ENCODE measurements around the gene ZNF774. TPM values are rescaled to one million over a fixed set of nuclear protein-coding genes. Genes with fewer than 3 reads are reported as not detected.
A peak's percentile ranks its signal among the peaks of the same experiment; 100 is the strongest.

Gene ZNF774
- polyA plus RNA-seq, 3 donors from 2014 or later = 0.16 TPM; not detected in 2

- no peaks in the 10 kb centered on the region for H3K9me3 Mint-ChIP-seq
- no peak for DNase-seq
- peaks cover 5 to 12% (median 10%) of the 10 kb centered on the region in 3 donors for H3K36me3 Mint-ChIP-seq
- H3K4me1 Mint-ChIP-seq = peaks cover 36 to 42% of the 10 kb centered on the region in 2 donors
- peaks cover 1 to 8% (median 7%) of the 10 kb centered on the region in 3 donors for H3K27me3 Mint-ChIP-seq (ENCODE audit: low read depth in 3 of 3)
- H3K4me3 Mint-ChIP-seq = peak overlapping the region in 4 of 5 donors; percentile 28 to 73 (median 44)
- H3K27ac Mint-ChIP-seq = peak overlapping the region in 5 of 6 donors; percentile 49 to 80 (median 70)
Observed at GRCh38 chr15:90386221-90386620, 34.1 kb downstream of the ZNF774 start.

GRCh38 chr15:90387534-90388461 lies 35.7 kb downstream of the ZNF774 start, which contains the start of gene IQGAP1:
Gene IQGAP1, plus strand, starts transcription at chr15:90388242. Its CDS starts 100 bp downstream, at chr15:90388342.
- no peaks in the 10 kb centered on the region for H3K9me3 Mint-ChIP-seq
- DNase-seq = peak; percentile 90 to 95 (median 91)

GRCh38 chr15:90388462-90389380 lies 36.6 kb downstream of the ZNF774 start:
- Mint-ChIP-seq H3K36me3 (peaks cover 11 to 25% (median 12%) of the 10 kb centered on the region in 3 donors), H3K4me1 (peaks cover 61 to 68% of the 10 kb centered on the region in 2 donors), H3K4me3 (peak overlapping the region; percentile 91 to 96 (median 93)), H3K27ac (peak overlapping the region; percentile 88 to 97 (median 94)), H3K27me3 (ENCODE audit: low read depth in 3 of 3) (peaks cover 1 to 8% (median 7%) of the 10 kb centered on the region in 3 donors), H3K9me3 (no peaks in the 10 kb centered on the region)
- peak; percentile 56 to 68 (median 64) for DNase-seq

More at GRCh38 chr15:90387534-90388461, 35.7 kb downstream of the ZNF774 start, which contains the start of gene IQGAP1:
- Mint-ChIP-seq H3K4me1 (peaks cover 52 to 58% of the 10 kb centered on the region in 2 donors), H3K36me3 (peaks cover 11 to 21% (median 12%) of the 10 kb centered on the region in 3 donors), H3K27me3 (ENCODE audit: low read depth in 3 of 3) (peaks cover 1 to 8% (median 7%) of the 10 kb centered on the region in 3 donors), H3K27ac (peak within 1 kb of the TSS; percentile 88 to 97 (median 94)), H3K4me3 (peak within 1 kb of the TSS; percentile 91 to 96 (median 93))

- peaks cover 1 to 8% (median 7%) of the 10 kb centered on the region in 3 donors for H3K27me3 Mint-ChIP-seq (ENCODE audit: low read depth in 3 of 3)
- peaks cover 11 to 25% (median 12%) of the 10 kb centered on the region in 3 donors for H3K36me3 Mint-ChIP-seq
- H3K27ac Mint-ChIP-seq = peak overlapping the region; percentile 78 to 97 (median 92)
- DNase-seq = no peak
- H3K4me1 Mint-ChIP-seq = peaks cover 69 to 75% of the 10 kb centered on the region in 2 donors
- H3K9me3 Mint-ChIP-seq = no peaks in the 10 kb centered on the region
- peak overlapping the region; percentile 89 to 96 (median 93) for H3K4me3 Mint-ChIP-seq
Observed at GRCh38 chr15:90389513-90389912, 37.4 kb downstream of the ZNF774 start.

- Mint-ChIP-seq H3K9me3 (no peaks in the 10 kb centered on the region), H3K36me3 (peaks cover 11 to 30% (median 20%) of the 10 kb centered on the region in 3 donors), H3K27ac (peak overlapping the region; percentile 60 to 94 (median 72)), H3K4me3 (peak overlapping the region; percentile 48 to 96 (median 49)), H3K27me3 (ENCODE audit: low read depth in 3 of 3) (peaks cover 0 to 5% (median 0%) of the 10 kb centered on the region in 3 donors), H3K4me1 (peaks cover 91% of the 10 kb centered on the region in 2 donors)
- no peak for DNase-seq
Observed at GRCh38 chr15:90393040-90393439, 41.0 kb downstream of the ZNF774 start.

- H3K4me3 Mint-ChIP-seq = peak overlapping the region in 4 of 5 donors; percentile 30 to 56 (median 42)
- H3K27ac Mint-ChIP-seq = peak overlapping the region in 5 of 6 donors; percentile 37 to 88 (median 80)
- H3K4me1 Mint-ChIP-seq = peaks cover 91 to 97% of the 10 kb centered on the region in 2 donors
Observed at GRCh38 chr15:90394074-90394473, 42.0 kb downstream of the ZNF774 start.

GRCh38 chr15:90394748-90395442 lies 42.8 kb downstream of the ZNF774 start:
- H3K9me3 Mint-ChIP-seq = no peaks in the 10 kb centered on the region
- H3K27me3 Mint-ChIP-seq (ENCODE audit: low read depth in 3 of 3) = peaks cover 0 to 3% (median 2%) of the 10 kb centered on the region in 3 donors
- H3K27ac Mint-ChIP-seq = peak overlapping the region; percentile 37 to 88 (median 80)
- peaks cover 11 to 27% (median 13%) of the 10 kb centered on the region in 3 donors for H3K36me3 Mint-ChIP-seq
- DNase-seq = no peak
- peaks cover 89 to 97% of the 10 kb centered on the region in 2 donors for H3K4me1 Mint-ChIP-seq
- peak overlapping the region in 4 of 5 donors; percentile 42 to 59 (median 50) for H3K4me3 Mint-ChIP-seq

More at GRCh38 chr15:90394074-90394473, 42.0 kb downstream of the ZNF774 start:
- Mint-ChIP-seq H3K9me3 (no peaks in the 10 kb centered on the region), H3K27me3 (ENCODE audit: low read depth in 3 of 3) (peaks cover 0 to 3% (median 0%) of the 10 kb centered on the region in 3 donors), H3K36me3 (peaks cover 11 to 30% (median 18%) of the 10 kb centered on the region in 3 donors)
- no peak for DNase-seq

GRCh38 chr15:90396321-90396720 lies 44.2 kb downstream of the ZNF774 start:
- Mint-ChIP-seq H3K27me3 (ENCODE audit: low read depth in 3 of 3) (peaks cover 3 to 8% (median 6%) of the 10 kb centered on the region in 3 donors), H3K27ac (peak overlapping the region in 5 of 6 donors; percentile 73 to 91 (median 83)), H3K36me3 (peaks cover 6 to 22% (median 8%) of the 10 kb centered on the region in 3 donors), H3K4me3 (peak overlapping the region in 4 of 5 donors; percentile 11 to 73 (median 36)), H3K9me3 (no peaks in the 10 kb centered on the region), H3K4me1 (peaks cover 89 to 97% of the 10 kb centered on the region in 2 donors)
- no peak for DNase-seq

- Mint-ChIP-seq H3K36me3 (peaks cover 0 to 8% (median 8%) of the 10 kb centered on the region in 3 donors), H3K27me3 (ENCODE audit: low read depth in 3 of 3) (peaks cover 3 to 10% (median 6%) of the 10 kb centered on the region in 3 donors), H3K4me1 (peaks cover 88 to 96% of the 10 kb centered on the region in 2 donors), H3K4me3 (peak overlapping the region; percentile 78 to 92 (median 87)), H3K9me3 (no peaks in the 10 kb centered on the region), H3K27ac (peak overlapping the region; percentile 82 to 100 (median 99))
- peak; percentile 59 to 71 (median 64) for DNase-seq
Observed at GRCh38 chr15:90400005-90400758, 48.1 kb downstream of the ZNF774 start.

GRCh38 chr15:90400759-90401314 lies 48.8 kb downstream of the ZNF774 start:
- peaks cover 3 to 9% (median 6%) of the 10 kb centered on the region in 3 donors for H3K27me3 Mint-ChIP-seq (ENCODE audit: low read depth in 3 of 3)
- H3K27ac Mint-ChIP-seq = peak overlapping the region; percentile 82 to 100 (median 99)
- DNase-seq = peak; percentile 88 to 90 (median 89)
- H3K4me1 Mint-ChIP-seq = peaks cover 87 to 96% of the 10 kb centered on the region in 2 donors
- H3K9me3 Mint-ChIP-seq = no peaks in the 10 kb centered on the region
- H3K4me3 Mint-ChIP-seq = peak overlapping the region; percentile 78 to 92 (median 87)
- H3K36me3 Mint-ChIP-seq = peaks cover 0 to 8% (median 4%) of the 10 kb centered on the region in 3 donors

- DNase-seq = no peak
- Mint-ChIP-seq H3K9me3 (no peaks in the 10 kb centered on the region), H3K27ac (peak overlapping the region; percentile 82 to 100 (median 99)), H3K36me3 (peaks cover 0 to 3% (median 0%) of the 10 kb centered on the region in 3 donors), H3K4me3 (peak overlapping the region; percentile 78 to 92 (median 87)), H3K4me1 (peaks cover 87 to 96% of the 10 kb centered on the region in 2 donors), H3K27me3 (ENCODE audit: low read depth in 3 of 3) (peaks cover 3 to 9% (median 6%) of the 10 kb centered on the region in 3 donors)
Observed at GRCh38 chr15:90401495-90401894, 49.4 kb downstream of the ZNF774 start.

Measured in immature natural killer cell (primary cell).